HG03045 (cell line): ENCODE data around the gene SAMMSON.

Source experiments
- ATAC-seq: cut with Tn5 transposase; IDR thresholded peaks from one replicate; pipeline ENCODE4 v1.9.1; 2021; ENCODE audit warnings: mild to moderate bottlenecking, moderate library complexity; ENCODE audit not compliant: unreplicated experiment

SAMMSON gene

GRCh38 chr3:70010346-70010745 is 10.8 kb downstream of the SAMMSON start:
- no peak for ATAC-seq

GRCh38 chr3:70011582-70011981 is 12.0 kb downstream of the SAMMSON start:
- ATAC-seq: no peak

GRCh38 chr3:70020906-70021660 is 21.6 kb downstream of the SAMMSON start:
- no peak for ATAC-seq

- no peak for ATAC-seq
These were observed 28.8 kb downstream of the SAMMSON start for GRCh38 chr3:70028361-70028760.

- ATAC-seq: no peak
These were observed 39.2 kb downstream of the SAMMSON start for GRCh38 chr3:70038693-70039092.

- no peak for ATAC-seq
These were observed 40.9 kb downstream of the SAMMSON start for GRCh38 chr3:70040386-70040785.

- ATAC-seq: no peak
These were observed 43.1 kb downstream of the SAMMSON start for GRCh38 chr3:70042641-70043040.

- ATAC-seq: no peak
These were observed 50.2 kb downstream of the SAMMSON start for GRCh38 chr3:70049761-70050160.

- no peak for ATAC-seq
These were observed 53.8 kb downstream of the SAMMSON start for GRCh38 chr3:70053293-70053692.

- no peak for ATAC-seq
These were observed 56.5 kb downstream of the SAMMSON start for GRCh38 chr3:70056081-70056480.

- no peak for ATAC-seq
These were observed 57.9 kb downstream of the SAMMSON start for GRCh38 chr3:70057426-70057825.

- ATAC-seq: no peak
These were observed 61.6 kb downstream of the SAMMSON start for GRCh38 chr3:70061096-70061495.

GRCh38 chr3:70064194-70064779 is 64.8 kb downstream of the SAMMSON start:
- ATAC-seq: no peak

GRCh38 chr3:70065696-70066253 is 66.2 kb downstream of the SAMMSON start:
- no peak for ATAC-seq

GRCh38 chr3:70067860-70068521 is 68.5 kb downstream of the SAMMSON start:
- ATAC-seq: no peak

GRCh38 chr3:70069557-70069956 is 70.0 kb downstream of the SAMMSON start:
- no peak for ATAC-seq

GRCh38 chr3:70071138-70071537 is 71.6 kb downstream of the SAMMSON start:
- no peak for ATAC-seq

GRCh38 chr3:70072180-70072579 is 72.6 kb downstream of the SAMMSON start:
- ATAC-seq: no peak

GRCh38 chr3:70072754-70073153 is 73.2 kb downstream of the SAMMSON start:
- no peak for ATAC-seq

GRCh38 chr3:70075101-70075500 is 75.6 kb downstream of the SAMMSON start:
- no peak for ATAC-seq

- ATAC-seq: no peak
These were observed 76.9 kb downstream of the SAMMSON start for GRCh38 chr3:70076396-70076795.

GRCh38 chr3:70078778-70079177 is 79.2 kb downstream of the SAMMSON start:
- ATAC-seq: no peak
